ENCODE measurements around the gene AGL.
"Not testable (repeated sequence)": the region's sequence is repeated elsewhere in the genome, so short reads cannot be mapped to it uniquely, and the experiment has no call there.

Gene AGL

GRCh38 chr1:99849744-99850458, at the start of gene AGL:
AGL (plus strand) TSS chr1:99850361; CDS start chr1:99851043, 682 bp downstream.
- intact Hi-C loops (cut with DNase I), result loop anchor here (10.0 kb wide), 1 partner anchor 285 kb away; the partner anchor contains the start of genes SASS6 and TRMT13
- peak; percentile 56 to 92 (median 84) for DNase-seq

GRCh38 chr1:99801584-99801983, 48.6 kb upstream of the AGL start:
- intact Hi-C loops (cut with DNase I), result loop anchor here (10.0 kb wide), 1 partner anchor 333 kb away; the partner anchor contains the start of genes SASS6 and TRMT13

GRCh38 chr1:99806882-99807281, 43.3 kb upstream of the AGL start:
- intact Hi-C loops (cut with DNase I), result loop anchor here (5.0 to 10.0 kb wide), 2 partner anchors 328 to 650 kb away; partner anchors contain the start of genes SASS6 and TRMT13
- DNase-seq, result no peak

More at GRCh38 chr1:99801584-99801983, 48.6 kb upstream of the AGL start:
- no peak for DNase-seq

GRCh38 chr1:99808391-99809115, 41.6 kb upstream of the AGL start:
- DNase-seq, result peak in 22 of 42 donors; percentile 8 to 81 (median 34)

GRCh38 chr1:99811075-99811474, 39.1 kb upstream of the AGL start:
- intact Hi-C loops (cut with DNase I), result no loop called here
- no peak for DNase-seq

More at GRCh38 chr1:99808391-99809115, 41.6 kb upstream of the AGL start:
- intact Hi-C loops (cut with DNase I), result loop anchor here (5.0 to 10.0 kb wide), 2 partner anchors 326 to 649 kb away; partner anchors contain the start of genes SASS6 and TRMT13

- no peak for DNase-seq
- intact Hi-C loops (cut with DNase I), result no loop called here
These were observed 38.4 kb upstream of the AGL start for GRCh38 chr1:99811747-99812146.

GRCh38 chr1:99814373-99814900, 35.7 kb upstream of the AGL start:
- intact Hi-C loops (cut with DNase I), result no loop called here

GRCh38 chr1:99816656-99817055, 33.5 kb upstream of the AGL start:
- no peak for DNase-seq
- intact Hi-C loops (cut with DNase I), result no loop called here

More at GRCh38 chr1:99814373-99814900, 35.7 kb upstream of the AGL start:
- no peak for DNase-seq

- DNase-seq, result no peak
- intact Hi-C loops (cut with DNase I), result no loop called here
These were observed 32.0 kb upstream of the AGL start for GRCh38 chr1:99818063-99818699.

- no peak for DNase-seq
- intact Hi-C loops (cut with DNase I), result no loop called here
These were observed 29.6 kb upstream of the AGL start for GRCh38 chr1:99820546-99820945.

- intact Hi-C loops (cut with DNase I), result no loop called here
These were observed 25.1 kb upstream of the AGL start for GRCh38 chr1:99825098-99825497.

GRCh38 chr1:99825702-99826101, 24.5 kb upstream of the AGL start:
- DNase-seq, result no peak
- intact Hi-C loops (cut with DNase I), result no loop called here

More at GRCh38 chr1:99825098-99825497, 25.1 kb upstream of the AGL start:
- no peak for DNase-seq

- intact Hi-C loops (cut with DNase I), result no loop called here
These were observed 22.2 kb upstream of the AGL start for GRCh38 chr1:99827970-99828369.

GRCh38 chr1:99829269-99829668, 20.9 kb upstream of the AGL start:
- intact Hi-C loops (cut with DNase I), result no loop called here
- DNase-seq, result no peak

More at GRCh38 chr1:99827970-99828369, 22.2 kb upstream of the AGL start:
- no peak for DNase-seq

GRCh38 chr1:99833911-99834310, 16.2 kb upstream of the AGL start:
- DNase-seq; intact Hi-C loops (cut with DNase I): not testable (repeated sequence)

- intact Hi-C loops (cut with DNase I), result not testable (repeated sequence)
These were observed 13.7 kb upstream of the AGL start for GRCh38 chr1:99836171-99837103.

GRCh38 chr1:99840353-99840752, 9.8 kb upstream of the AGL start:
- intact Hi-C loops (cut with DNase I), result loop anchor here (10.0 kb wide), 1 partner anchor 294 kb away; the partner anchor contains the start of genes SASS6 and TRMT13
- not testable (repeated sequence) for DNase-seq

More at GRCh38 chr1:99836171-99837103, 13.7 kb upstream of the AGL start:
- DNase-seq, result not testable (repeated sequence)

- peak in 10 of 42 donors; percentile 9 to 63 (median 18) for DNase-seq
- intact Hi-C loops (cut with DNase I), result loop anchor here (10.0 kb wide), 1 partner anchor 291 kb away; the partner anchor contains the start of genes SASS6 and TRMT13
These were observed 6.4 kb upstream of the AGL start for GRCh38 chr1:99843760-99844159.

All from head of caudate nucleus (tissue), 42 donors.